ENCODE measurements around the gene TRAF2.

TRAF2 gene

GRCh38 chr9:136940526-136941230, 54.4 kb downstream of the TRAF2 start:
- no peak for DNase-seq

- DNase-seq = no peak
Observed at GRCh38 chr9:136941231-136942111, 55.2 kb downstream of the TRAF2 start.

GRCh38 chr9:136942112-136942880, 56.0 kb downstream of the TRAF2 start:
- no peak for DNase-seq

- no peak for DNase-seq
Observed at GRCh38 chr9:136942881-136943230, 56.5 kb downstream of the TRAF2 start.

- no peak for DNase-seq
Observed at GRCh38 chr9:136943291-136944211, 57.2 kb downstream of the TRAF2 start.

- no peak for DNase-seq
Observed at GRCh38 chr9:136944212-136944518, 57.8 kb downstream of the TRAF2 start.

GRCh38 chr9:136944519-136945332, 58.4 kb downstream of the TRAF2 start, which contains the start of the genes C8G and FBXW5:
TSS of gene C8G (plus strand) at chr9:136945243. CDS start at chr9:136945321, 78 bp downstream.
TSS of gene FBXW5 (minus strand) at chr9:136944738. CDS start at chr9:136944083, 655 bp downstream.
- DNase-seq = peak; percentile 90

- DNase-seq = no peak
Observed at GRCh38 chr9:136945333-136946227, 59.3 kb downstream of the TRAF2 start.

- no peak for DNase-seq
Observed at GRCh38 chr9:136946228-136947027, 60.1 kb downstream of the TRAF2 start.

GRCh38 chr9:136947028-136947891, 60.9 kb downstream of the TRAF2 start:
- no peak for DNase-seq

- no peak for DNase-seq
Observed at GRCh38 chr9:136947955-136948510, 61.7 kb downstream of the TRAF2 start.

GRCh38 chr9:136949239-136949816, 63.0 kb downstream of the TRAF2 start:
- DNase-seq = no peak

- DNase-seq = peak; percentile 76
Observed at GRCh38 chr9:136949817-136950655, 63.7 kb downstream of the TRAF2 start.

GRCh38 chr9:136950656-136951276, 64.5 kb downstream of the TRAF2 start:
- no peak for DNase-seq

GRCh38 chr9:136951541-136952320, 65.4 kb downstream of the TRAF2 start, which contains the start of gene LCN12:
TSS of gene LCN12 (plus strand) at chr9:136952273. CDS start at chr9:136952328, 55 bp downstream.
- no peak for DNase-seq

Measured in KG1 (cell line).